Measurements from ENCODE around the gene FADS6. TPM values are rescaled to one million over a fixed set of nuclear protein-coding genes. Genes with fewer than 3 reads are reported as not detected.

Gene FADS6
- total RNA-seq, 1 experiment from 2014 or later = 1.2 TPM

- Histone ChIP-seq H2BK15ac (ENCODE audit: low read depth, low read length) (no peak overlapping the region), H4K5ac (ENCODE audit: insufficient read length, low read depth, low read length) (no peak overlapping the region), H3K14ac (ENCODE audit: insufficient read depth, low read length) (no peak overlapping the region), H3K23ac (ENCODE audit: insufficient read length, low read depth, low read length) (no peak overlapping the region), H2BK5ac (ENCODE audit: insufficient read length, low read length) (no peak overlapping the region), H3K4ac (ENCODE audit: low read depth, low read length) (no peak overlapping the region), H4K91ac (ENCODE audit: insufficient read length, low read depth, low read length) (no peak overlapping the region), H4K8ac (replicated peaks; ENCODE audit: insufficient read length, low read depth, low read length) (no peak overlapping the region), H2BK12ac (ENCODE audit: insufficient read length, low read depth, low read length) (no peak overlapping the region), H3K4me2 (ENCODE audit: insufficient read depth, insufficient read length, low read length) (no peak overlapping the region), H2BK120ac (ENCODE audit: low read depth, low read length, poor library complexity, severe bottlenecking) (no peak overlapping the region), H3K79me2 (ENCODE audit: insufficient read depth, low read length) (no peaks in the 10 kb centered on the region), H3K27ac (ENCODE audit: insufficient read length, low read depth, low read length) (no peak overlapping the region), H3K18ac (ENCODE audit: insufficient read length, low read depth, low read length) (no peak overlapping the region), H2AFZ (ENCODE audit: low read length) (no peak overlapping the region), H2BK20ac (ENCODE audit: low read depth, low read length, poor library complexity, severe bottlenecking) (no peak overlapping the region), H2AK5ac (ENCODE audit: insufficient read length, low read length) (no peak overlapping the region), H3K79me1 (ENCODE audit: insufficient read depth, low read depth, low read length, poor library complexity, severe bottlenecking) (no peaks in the 10 kb centered on the region), H3T11ph (ENCODE audit: low read length) (no peak overlapping the region), H3K4me1 (ENCODE audit: insufficient read depth, low read length) (peaks cover 3% of the 10 kb centered on the region), H3K56ac (ENCODE audit: insufficient read length, low read depth, low read length) (no peak overlapping the region), H3K9ac (ENCODE audit: extremely low read depth, insufficient read length, low read length) (no peak overlapping the region), H4K20me1 (ENCODE audit: control insufficient read depth, insufficient read depth, insufficient read length) (no peaks in the 10 kb centered on the region), H3K27me3 (ENCODE audit: insufficient read depth, low read length) (peaks cover 5% of the 10 kb centered on the region; the same call in 1 of the 2 replicates), H3K23me2 (ENCODE audit: insufficient read length, low read depth, low read length, poor library complexity, severe bottlenecking) (no peaks in the 10 kb centered on the region), H3K9me3 (ENCODE audit: control insufficient read depth, low read depth, low read length) (no peaks in the 10 kb centered on the region)
- no peaks in the 10 kb centered on the region for H3K36me3 Mint-ChIP-seq (ENCODE audit: insufficient read depth in 1 of 3, low read depth in 3 of 3)
- no peak for DNase-seq
- H3K4me3 Mint-ChIP-seq = no peak overlapping the region; a peak in 1 of 5 replicates
- no CpG with 5 or more reads among the region's 8 CpGs for WGBS (ENCODE audit: extremely low coverage, insufficient read length, low lambda C conversion rate)
- peaks cover 65% of the 10 kb centered on the region for H3K27me3 Mint-ChIP-seq (ENCODE audit: low read depth)
- TF ChIP-seq CTCF (conservative IDR thresholded peaks at IDR 0.05) = no peak
- no peaks in the 10 kb centered on the region for H3K9me3 Mint-ChIP-seq
- H3K4me1 Mint-ChIP-seq = peaks cover 7 to 17% of the 10 kb centered on the region in 2 experiments; a peak in 3 of 4 replicates
- no peak overlapping the region for H3K27ac Mint-ChIP-seq
Measured at GRCh38 chr17:74900208-74900607, 6.8 kb upstream of the FADS6 start.
